CD14-positive monocyte (primary cell): ENCODE data around the gene PTPRN2. TPM values are rescaled to one million over a fixed set of nuclear protein-coding genes. Genes with fewer than 3 reads are reported as not detected.

ENCODE experiments used
- DNase-seq, 3 donors: peaks; one replicate each; pipeline ENCODE4 v3.0.0-alpha.2; 2011 to 2022
- H2AFZ ChIP-seq: 2 replicates; pipeline ENCODE4 v1.6.0; 2012; ENCODE audit warnings: mild to moderate bottlenecking, low read depth, low read length, inconsistent platforms; ENCODE audit not compliant: insufficient read depth, poor library complexity, severe bottlenecking
- H3K27ac ChIP-seq, 2 donors: 1 replicate in 1 of 2; 2 replicates in 1 of 2; pipeline ENCODE4 v1.5.1; 2012 to 2013; ENCODE audit warnings: low read length in 2 of 2, control low read depth in 1 of 2, inconsistent platforms in 1 of 2, low read depth in 1 of 2, mild to moderate bottlenecking in 1 of 2
- H3K27me3 ChIP-seq, 2 donors: one replicate each; pipeline versions ENCODE4 v1.6.0 to v1.6.1; 2011 to 2013; ENCODE audit warnings: low read length in 2 of 2; ENCODE audit not compliant: control insufficient read depth in 2 of 2, insufficient read depth in 2 of 2
- H3K36me3 ChIP-seq, 2 donors: replicated peaks in 1 of 2; 1 replicate in 1 of 2; 2 replicates in 1 of 2; pipeline versions ENCODE4 v1.5.1 to v1.6.1; 2012 to 2013; ENCODE audit warnings: low read length in 2 of 2, control low read depth in 1 of 2, inconsistent platforms in 1 of 2, mild to moderate bottlenecking in 1 of 2; ENCODE audit not compliant: insufficient read depth in 2 of 2, control insufficient read depth in 1 of 2
- H3K4me1 ChIP-seq, 2 donors: 1 replicate in 1 of 2; 2 replicates in 1 of 2; pipeline versions ENCODE4 v1.5.1 to v1.6.1; 2012 to 2013; ENCODE audit warnings: low read length in 2 of 2, control low read depth in 1 of 2, inconsistent platforms in 1 of 2, mild to moderate bottlenecking in 1 of 2, moderate library complexity in 1 of 2; ENCODE audit not compliant: insufficient read depth in 2 of 2, control insufficient read depth in 1 of 2
- H3K4me2 ChIP-seq: replicated peaks from 2 replicates; pipeline ENCODE3; 2012; ENCODE audit warnings: low read length, moderate library complexity, mild to moderate bottlenecking; ENCODE audit not compliant: poor library complexity, severe bottlenecking; ENCODE audit errors: extremely low read depth
- H3K4me3 ChIP-seq, 3 experiments: fragments of 200-600 bp in 1 of 3; sonication (generic) in 1 of 3; replicated peaks in 1 of 3; 1 replicate in 2 of 3; 2 replicates in 1 of 3; pipeline ENCODE4 v1.5.1; 2011 to 2013; ENCODE audit warnings: low read length in 3 of 3, mild to moderate bottlenecking in 3 of 3, control low read depth in 2 of 3, low read depth in 2 of 3, inconsistent platforms in 1 of 3, moderate library complexity in 1 of 3
- H3K79me2 ChIP-seq: 2 replicates; pipeline ENCODE4 v1.6.0; 2012; ENCODE audit warnings: mild to moderate bottlenecking, control low read depth, inconsistent platforms, low read length, moderate library complexity; ENCODE audit not compliant: insufficient read depth
- H3K9ac ChIP-seq: 2 replicates; pipeline ENCODE4 v1.6.0; 2017; ENCODE audit warnings: low read length, mild to moderate bottlenecking; ENCODE audit not compliant: insufficient read depth, poor library complexity, severe bottlenecking
- H3K9me3 ChIP-seq, 2 donors: replicated peaks in 1 of 2; 1 replicate in 1 of 2; 2 replicates in 1 of 2; pipeline versions ENCODE4 v1.5.1 to v1.6.1; 2012 to 2013; ENCODE audit warnings: low read length in 2 of 2, control low read depth in 1 of 2; ENCODE audit not compliant: control insufficient read depth in 1 of 2, insufficient read depth in 1 of 2
- H4K20me1 ChIP-seq: 2 replicates; pipeline ENCODE4 v1.6.0; 2012; ENCODE audit warnings: mild to moderate bottlenecking, low read length, control low read depth, moderate library complexity; ENCODE audit not compliant: insufficient read depth
- H3K27ac Mint-ChIP-seq, 7 donors: one replicate each; pipeline ENCODE4 v1.8.0; 2020; ENCODE audit warnings: mild to moderate bottlenecking in 7 of 7, mixed read lengths in 7 of 7, moderate library complexity in 6 of 7, inconsistent platforms in 2 of 7
- H3K27me3 Mint-ChIP-seq, 3 donors: one replicate each; pipeline ENCODE4 v1.8.0; 2021 to 2022; ENCODE audit warnings: low read depth in 3 of 3, mild to moderate bottlenecking in 3 of 3, mixed read lengths in 3 of 3, moderate library complexity in 3 of 3, inconsistent platforms in 1 of 3
- H3K36me3 Mint-ChIP-seq, 2 donors: one replicate each; pipeline ENCODE4 v1.8.0; 2020; ENCODE audit warnings: mixed read lengths in 2 of 2, inconsistent platforms in 1 of 2, mild to moderate bottlenecking in 1 of 2
- H3K4me1 Mint-ChIP-seq: one replicate; pipeline ENCODE4 v1.8.0; 2020; ENCODE audit warnings: mild to moderate bottlenecking, mixed read lengths
- H3K4me3 Mint-ChIP-seq, 2 donors: one replicate each; pipeline ENCODE4 v1.8.0; 2020; ENCODE audit warnings: mild to moderate bottlenecking in 2 of 2, mixed read lengths in 2 of 2, moderate library complexity in 1 of 2
- H3K9me3 Mint-ChIP-seq, 7 donors: one replicate each; pipeline ENCODE4 v1.8.0; 2020 to 2022; ENCODE audit warnings: mixed read lengths in 7 of 7, mild to moderate bottlenecking in 6 of 7, moderate library complexity in 6 of 7, inconsistent platforms in 2 of 7
- WGBS: methylation state at CpG from one replicate; pipeline ENCODE4 v1.1.5; 2013; ENCODE audit warnings: missing lambda C conversion rate; ENCODE audit not compliant: insufficient coverage; 5-methylcytosine and 5-hydroxymethylcytosine counted together
- intact Hi-C, 2 donors: fragments of 100-400 bp; cut with micrococcal nuclease; formaldehyde crosslinking; loops; one replicate each; pipeline versions ENCODE4 v1.15.0 to v1.15.1; 2023
- polyA plus RNA-seq, 3 donors: library from polyadenylated mRNA; depleted of rRNA in 1 of 3; unstranded in 2 of 3; stranded (reverse) in 1 of 3; fragments of 300-500 nt in 2 of 3; fragments of >200 nt in 1 of 3; fragmentation: Illumina TruSeq in 2 of 3; gene quantifications; 1 replicate in 2 of 3; 2 replicates in 1 of 3; pipeline ENCODE4 v1.2.3, GENCODE V29; 2012 to 2021
- TF ChIP-seq, protein P1 (sequence below): fragments of 200-600 bp; IDR thresholded peaks from one replicate; pipeline ENCODE4 v1.8.0; 2022; ENCODE audit warnings: antibody characterized with exemption, mild to moderate bottlenecking

The PTPRN2 gene
- polyA plus RNA-seq, 3 donors, result 0.25 to 1.4 (median 0.97) TPM

DNA sequence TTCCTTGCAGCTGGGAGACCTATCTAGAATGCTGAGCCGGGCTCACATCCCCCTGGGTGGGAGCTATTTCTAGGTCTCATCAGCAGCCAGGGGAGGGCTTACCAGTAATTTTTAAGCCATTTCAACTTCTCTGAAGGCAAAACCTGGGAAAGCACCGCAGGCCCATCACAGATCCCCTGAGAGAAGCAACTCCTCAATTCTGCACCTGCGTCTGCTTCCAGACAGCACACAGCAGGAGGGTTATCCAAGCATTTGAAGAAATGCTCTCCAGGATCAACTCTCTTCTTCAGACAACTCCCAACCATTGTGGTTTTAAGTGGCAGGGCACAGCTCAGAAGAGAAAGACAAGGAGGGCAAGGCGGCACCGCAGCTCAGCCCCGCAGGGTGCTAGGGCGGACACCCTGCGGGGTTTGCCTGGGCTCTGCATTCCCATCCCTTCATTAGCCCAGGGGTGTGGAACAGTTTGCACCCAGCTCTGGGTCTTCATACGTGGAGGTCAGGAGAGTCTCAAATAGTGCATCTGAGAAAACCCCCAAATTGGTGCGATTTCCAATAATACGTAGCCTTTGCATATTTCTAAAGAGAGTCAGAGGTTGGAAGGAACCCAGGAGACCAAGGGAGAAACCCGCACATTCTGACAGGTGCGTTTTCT lies 632.1 kb downstream of the PTPRN2 start:
- H4K20me1 ChIP-seq, result no peaks in the 10 kb centered on the region
- intact Hi-C loops, result no loop called here
- no peaks in the 10 kb centered on the region for H3K9me3 ChIP-seq
- H3K9ac ChIP-seq, result no peak overlapping the region
- no peaks in the 10 kb centered on the region for H3K79me2 ChIP-seq
- H3K4me3 ChIP-seq, result no peak overlapping the region
- H3K36me3 ChIP-seq, result no peaks in the 10 kb centered on the region
- no peaks in the 10 kb centered on the region for H3K4me1 Mint-ChIP-seq
- peaks cover 4 to 13% (median 4%) of the 10 kb centered on the region in 3 donors for H3K27me3 Mint-ChIP-seq
- no peaks in the 10 kb centered on the region for H3K36me3 Mint-ChIP-seq
- no peaks in the 10 kb centered on the region for H3K4me1 ChIP-seq
- no peak overlapping the region for H3K4me2 ChIP-seq
- no peaks in the 10 kb centered on the region for H3K27me3 ChIP-seq
- H2AFZ ChIP-seq, result no peak overlapping the region
- H3K27ac Mint-ChIP-seq, result no peak overlapping the region
- TF ChIP-seq, protein P1, sequence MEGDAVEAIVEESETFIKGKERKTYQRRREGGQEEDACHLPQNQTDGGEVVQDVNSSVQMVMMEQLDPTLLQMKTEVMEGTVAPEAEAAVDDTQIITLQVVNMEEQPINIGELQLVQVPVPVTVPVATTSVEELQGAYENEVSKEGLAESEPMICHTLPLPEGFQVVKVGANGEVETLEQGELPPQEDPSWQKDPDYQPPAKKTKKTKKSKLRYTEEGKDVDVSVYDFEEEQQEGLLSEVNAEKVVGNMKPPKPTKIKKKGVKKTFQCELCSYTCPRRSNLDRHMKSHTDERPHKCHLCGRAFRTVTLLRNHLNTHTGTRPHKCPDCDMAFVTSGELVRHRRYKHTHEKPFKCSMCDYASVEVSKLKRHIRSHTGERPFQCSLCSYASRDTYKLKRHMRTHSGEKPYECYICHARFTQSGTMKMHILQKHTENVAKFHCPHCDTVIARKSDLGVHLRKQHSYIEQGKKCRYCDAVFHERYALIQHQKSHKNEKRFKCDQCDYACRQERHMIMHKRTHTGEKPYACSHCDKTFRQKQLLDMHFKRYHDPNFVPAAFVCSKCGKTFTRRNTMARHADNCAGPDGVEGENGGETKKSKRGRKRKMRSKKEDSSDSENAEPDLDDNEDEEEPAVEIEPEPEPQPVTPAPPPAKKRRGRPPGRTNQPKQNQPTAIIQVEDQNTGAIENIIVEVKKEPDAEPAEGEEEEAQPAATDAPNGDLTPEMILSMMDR, result no peak
- peaks cover 0 to 7% (median 3%) of the 10 kb centered on the region in 7 donors for H3K9me3 Mint-ChIP-seq
- no peak overlapping the region for H3K4me3 Mint-ChIP-seq
- DNase-seq, result no peak
- 82% methylated on average over 6 of the region's 13 CpGs for WGBS
- H3K27ac ChIP-seq, result no peak overlapping the region

DNA sequence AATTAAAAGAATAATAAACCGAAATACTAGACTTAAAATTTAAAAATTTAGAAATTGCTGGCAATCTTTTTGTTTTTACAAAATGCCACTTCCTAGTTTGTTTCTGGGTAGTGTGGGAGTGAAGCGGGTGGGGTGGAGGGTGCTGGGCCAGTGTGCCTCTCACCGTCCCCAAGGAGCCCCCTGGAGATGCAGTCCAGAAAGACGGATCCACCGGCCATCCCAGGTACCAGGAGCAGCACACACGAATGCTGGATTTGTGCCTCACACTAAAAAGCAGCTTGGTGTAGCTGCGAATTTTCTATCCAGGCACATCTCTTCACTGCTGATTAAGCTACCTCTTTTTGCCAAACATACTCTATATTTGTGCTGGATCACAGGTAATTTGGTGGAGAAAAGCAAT lies 632.7 kb downstream of the PTPRN2 start:
- TF ChIP-seq, protein P1, result no peak
- peaks cover 1 to 10% (median 3%) of the 10 kb centered on the region in 3 donors for H3K27me3 Mint-ChIP-seq
- Histone ChIP-seq H3K4me3 (no peak overlapping the region), H2AFZ (no peak overlapping the region), H3K27ac (no peak overlapping the region), H3K27me3 (no peaks in the 10 kb centered on the region), H3K9ac (no peak overlapping the region), H3K9me3 (no peaks in the 10 kb centered on the region), H4K20me1 (no peaks in the 10 kb centered on the region), H3K4me2 (no peak overlapping the region), H3K79me2 (no peaks in the 10 kb centered on the region), H3K36me3 (no peaks in the 10 kb centered on the region), H3K4me1 (no peaks in the 10 kb centered on the region)
- no peak for DNase-seq
- peaks cover 0 to 6% (median 3%) of the 10 kb centered on the region in 7 donors for H3K9me3 Mint-ChIP-seq
- 80% methylated on average over 2 of the region's 7 CpGs for WGBS
- no peaks in the 10 kb centered on the region for H3K4me1 Mint-ChIP-seq
- no peak overlapping the region for H3K4me3 Mint-ChIP-seq
- intact Hi-C loops, result no loop called here
- H3K36me3 Mint-ChIP-seq, result no peaks in the 10 kb centered on the region
- H3K27ac Mint-ChIP-seq, result no peak overlapping the region
